Kidney (tissue), 14 donors: Measurements from ENCODE around the gene MGST1. TPM values are rescaled to one million over a fixed set of nuclear protein-coding genes. Genes with fewer than 3 reads are reported as not detected.
"Not testable (repeated sequence)": the region's sequence is repeated elsewhere in the genome, so short reads cannot be mapped to it uniquely, and the experiment has no call there.

Source experiments
- DNase-seq, 5 donors: peaks; one replicate each; pipeline ENCODE4 v3.0.0-alpha.2; 2013 to 2020
- FAIRE-seq: peaks from 2 replicates; lab custom pipeline; 2012; peaks lifted over from hg19 to GRCh38; lab: Jason Lieb, UNC
- H3K27ac ChIP-seq, 2 donors: one replicate each; pipeline ENCODE4 v1.7.0; 2013; ENCODE audit warnings: low read depth in 2 of 2, low read length in 2 of 2, inconsistent platforms in 1 of 2
- H3K27me3 ChIP-seq: one replicate; pipeline ENCODE4 v1.7.1; 2013; ENCODE audit warnings: low read length, inconsistent platforms; ENCODE audit not compliant: control insufficient read depth, insufficient read depth
- H3K36me3 ChIP-seq, 3 donors: one replicate each; pipeline versions ENCODE4 v1.7.0 to v1.7.1; 2013; ENCODE audit warnings: low read length in 3 of 3, control low read depth in 1 of 3, inconsistent platforms in 1 of 3; ENCODE audit not compliant: insufficient read depth in 3 of 3, control insufficient read depth in 2 of 3
- H3K4me1 ChIP-seq, 3 donors: one replicate each; pipeline versions ENCODE4 v1.7.0 to v1.7.1; 2013; ENCODE audit warnings: low read length in 3 of 3, inconsistent platforms in 1 of 3, low read depth in 1 of 3; ENCODE audit not compliant: control insufficient read depth in 2 of 3, insufficient read depth in 2 of 3
- H3K4me3 ChIP-seq, 3 donors: one replicate each; pipeline versions ENCODE4 v1.7.0 to v1.8.1; 2013; ENCODE audit warnings: low read length in 3 of 3, control low read depth in 1 of 3, inconsistent platforms in 1 of 3
- H3K9ac ChIP-seq, 3 donors: one replicate each; pipeline versions ENCODE4 v1.7.0 to v1.7.1; 2013; ENCODE audit warnings: low read length in 3 of 3, control low read depth in 1 of 3, inconsistent platforms in 1 of 3
- H3K9me3 ChIP-seq, 3 donors: one replicate each; pipeline versions ENCODE4 v1.7.0 to v1.7.1; 2013; ENCODE audit warnings: low read length in 3 of 3, control low read depth in 1 of 3, inconsistent platforms in 1 of 3; ENCODE audit not compliant: control insufficient read depth in 2 of 3, insufficient read depth in 1 of 3
- CTCF ChIP-seq: IDR thresholded peaks from 3 replicates; pipeline ENCODE4 v1.5.1; 2012; ENCODE audit warnings: mild to moderate bottlenecking, moderate library complexity, borderline replicate concordance; ENCODE audit not compliant: insufficient read depth; ENCODE audit errors: extremely low read depth
- intact Hi-C: fragments of 100-400 bp; cut with DNase I; formaldehyde crosslinking; loops from one replicate; pipeline ENCODE4 v1.11.1; 2022
- polyA plus RNA-seq: library from polyadenylated mRNA; stranded (reverse); fragments of 350-450 nt; fragmentation: Illumina TruSeq; extraction: RNeasy Lipid Tissue Mini Kit (QIAGEN cat#74804); gene quantifications from one replicate; pipeline ENCODE4 v1.2.3, GENCODE V29; 2014; ENCODE audit warnings: low read depth, low replicate concordance; ENCODE audit not compliant: insufficient read depth
- total RNA-seq: library from RNA; stranded (reverse); fragmentation: NEBNext Ultra II Directional; extraction: Animal tissue kit (Norgen Biotek cat#: 25700); gene quantifications from one replicate; pipeline ENCODE4 v1.2.1, GENCODE V29; 2021
- donor health status: control.
- donor health status: control.
- donor health status: control.
- donor health status: control.
- donor health status: control.
- donor health status: DM: yes; HTN: yes; CAD: no.
- donor health status: Normal renal cell carcinoma (clear cell type).

The MGST1 gene
- total and polyA plus RNA-seq, 2 donors from 2014 or later = 98.6 to 350 TPM

GRCh38 chr12:16389594-16389993 is 42.1 kb downstream of the MGST1 start:
- intact Hi-C loops = no loop called here
- no peak overlapping the region for H3K9ac ChIP-seq
- FAIRE-seq = no peak
- H3K4me3 ChIP-seq = no peak overlapping the region
- no peaks in the 10 kb centered on the region for H3K27me3 ChIP-seq
- no peaks in the 10 kb centered on the region for H3K4me1 ChIP-seq
- H3K9me3 ChIP-seq = peaks cover 0 to 10% (median 3%) of the 10 kb centered on the region in 3 donors
- no peaks in the 10 kb centered on the region for H3K36me3 ChIP-seq
- H3K27ac ChIP-seq = no peak overlapping the region
- no peak for DNase-seq
- no peak for TF ChIP-seq CTCF

- H3K4me1 ChIP-seq = no peaks in the 10 kb centered on the region
- TF ChIP-seq CTCF = no peak
- no peaks in the 10 kb centered on the region for H3K36me3 ChIP-seq
- no peak for FAIRE-seq
- H3K27ac ChIP-seq = no peak overlapping the region
- H3K4me3 ChIP-seq = no peak overlapping the region
- H3K9ac ChIP-seq = no peak overlapping the region
- no peaks in the 10 kb centered on the region for H3K27me3 ChIP-seq
- intact Hi-C loops = no loop called here
- H3K9me3 ChIP-seq = peaks cover 0 to 10% (median 3%) of the 10 kb centered on the region in 3 donors
- no peak for DNase-seq
Measured at GRCh38 chr12:16392846-16393535, 45.5 kb downstream of the MGST1 start.

DNA sequence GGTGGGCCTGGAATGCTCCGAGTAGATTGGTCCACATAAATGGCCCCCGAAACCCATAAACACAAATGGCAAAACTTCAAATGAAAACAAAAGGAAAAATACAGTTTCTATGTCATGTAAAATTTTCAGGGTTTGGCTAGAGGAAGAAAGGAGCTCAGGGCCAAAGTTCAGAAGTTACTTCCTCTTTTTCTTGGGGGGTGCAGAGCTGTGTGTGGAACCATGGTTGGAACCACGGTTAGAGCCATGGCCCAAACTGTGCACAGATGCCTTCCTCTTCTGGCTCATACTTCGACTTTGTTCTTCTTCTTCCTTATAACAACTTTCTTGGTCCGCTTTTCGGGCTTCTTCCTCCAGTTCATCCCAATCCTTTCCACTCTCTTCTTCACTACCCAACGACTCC is 51.7 kb downstream of the MGST1 start:
- Histone ChIP-seq H3K4me3 (no peak overlapping the region), H3K4me1 (no peaks in the 10 kb centered on the region), H3K9me3 (no peaks in the 10 kb centered on the region), H3K27me3 (no peaks in the 10 kb centered on the region), H3K27ac (no peak overlapping the region), H3K36me3 (no peaks in the 10 kb centered on the region), H3K9ac (no peak overlapping the region)
- intact Hi-C loops = no loop called here
- no peak for TF ChIP-seq CTCF
- no peak for DNase-seq
- no peak for FAIRE-seq

DNA sequence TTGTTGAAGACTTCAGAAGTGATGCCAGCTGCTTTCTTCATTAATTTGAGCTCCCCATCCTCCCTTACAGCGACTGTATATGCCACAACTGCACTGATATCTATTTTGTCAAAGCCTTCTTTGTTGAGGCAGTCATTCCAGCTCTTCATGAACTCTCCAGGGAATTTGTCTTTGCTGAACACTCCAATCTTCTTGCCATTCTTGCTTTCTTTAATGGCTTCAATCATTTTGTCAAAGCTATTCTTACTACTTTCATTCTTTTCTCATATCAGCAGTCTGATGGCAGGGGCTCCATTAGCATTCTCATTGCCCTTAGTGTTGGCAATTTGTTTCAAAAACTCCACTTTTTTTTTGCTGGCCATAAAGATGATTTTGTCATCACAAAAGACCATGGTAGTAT is 54.4 kb downstream of the MGST1 start:
- FAIRE-seq, intact Hi-C loops, H3K9me3 ChIP-seq, H3K36me3 ChIP-seq, DNase-seq, H3K4me3 ChIP-seq, H3K27me3 ChIP-seq, H3K4me1 ChIP-seq, H3K27ac ChIP-seq, H3K9ac ChIP-seq: not testable (repeated sequence)
